Spleen (tissue), 7 donors: ENCODE results near the gene HS2ST1.

Experiments
- CTCF ChIP-seq, 11 experiments: fragments of 200-600 bp in 7 of 11; fragments of 450-650 bp in 4 of 11; sonication (generic) in 4 of 11; IDR thresholded peaks in 8 of 11; conservative IDR thresholded peaks in 3 of 11; 1 replicate in 7 of 11; 2 replicates in 4 of 11; pipeline versions ENCODE4 v1.4.0 to v1.8.0; 2016 to 2021; ENCODE audit warnings: antibody characterized with exemption in 11 of 11, inconsistent platforms in 4 of 11, mild to moderate bottlenecking in 1 of 11
- POLR2A ChIP-seq, 3 donors: fragments of 450-650 bp; IDR thresholded peaks; one replicate each; pipeline ENCODE4 v1.5.1; 2017; ENCODE audit warnings: antibody characterized with exemption in 3 of 3, mild to moderate bottlenecking in 1 of 3
- POLR2AphosphoS5 ChIP-seq, 3 donors: sonication (generic); formaldehyde crosslinking; IDR thresholded peaks; one replicate each; pipeline ENCODE4 v1.5.1; 2017; ENCODE audit warnings: antibody characterized with exemption in 3 of 3
- donor health status: DM: no; HTN: no; CAD: no; lungs with moderate emphysema.
- donor health status: DM: no; HTN: no; CAD: no.
- donor health status: DM: no; HTN: no; CAD: no.

GRCh38 chr1:87120779-87121178, 206.3 kb downstream of the HS2ST1 start:
- TF ChIP-seq CTCF (IDR thresholded peaks at IDR 0.05 in 8 of 11, conservative IDR thresholded peaks at IDR 0.05 in 3 of 11) (peak in 1 of 11 experiments; percentile 12), POLR2AphosphoS5 (IDR thresholded peaks at IDR 0.05) (no peak), POLR2A (IDR thresholded peaks at IDR 0.05) (no peak)
